Fibroblast of skin of scalp (primary cell): ENCODE results near the gene FLCN.
"Not testable (repeated sequence)": the region's sequence is repeated elsewhere in the genome, so short reads cannot be mapped to it uniquely, and the experiment has no call there.

Source experiments
- DNase-seq: peaks from one replicate; pipeline ENCODE4 v3.0.0-alpha.2; 2013

Gene FLCN

GRCh38 chr17:17184985-17185757 is 51.8 kb downstream of the FLCN start:
- not testable (repeated sequence) for DNase-seq

GRCh38 chr17:17183744-17184143 is 53.2 kb downstream of the FLCN start:
- DNase-seq, result no peak

- no peak for DNase-seq
These were observed 54.3 kb downstream of the FLCN start for GRCh38 chr17:17182598-17183136.

- DNase-seq, result no peak
These were observed 55.0 kb downstream of the FLCN start for GRCh38 chr17:17181666-17182597.

- no peak for DNase-seq
These were observed 56.0 kb downstream of the FLCN start for GRCh38 chr17:17180741-17181525.

GRCh38 chr17:17180141-17180603 is 56.8 kb downstream of the FLCN start:
- DNase-seq, result no peak

GRCh38 chr17:17179371-17179827 is 57.6 kb downstream of the FLCN start:
- DNase-seq, result no peak

- DNase-seq, result no peak
These were observed 59.8 kb downstream of the FLCN start for GRCh38 chr17:17177176-17177575.

GRCh38 chr17:17176341-17176740 is 60.6 kb downstream of the FLCN start:
- DNase-seq, result no peak

GRCh38 chr17:17175917-17176316 is 61.1 kb downstream of the FLCN start:
- DNase-seq, result no peak

GRCh38 chr17:17175340-17175739 is 61.6 kb downstream of the FLCN start:
- DNase-seq, result no peak

GRCh38 chr17:17173921-17174320 is 63.0 kb downstream of the FLCN start:
- no peak for DNase-seq

GRCh38 chr17:17172990-17173389 is 64.0 kb downstream of the FLCN start:
- DNase-seq, result no peak

- no peak for DNase-seq
These were observed 64.7 kb downstream of the FLCN start for GRCh38 chr17:17172001-17172939.

GRCh38 chr17:17171186-17171585 is 65.8 kb downstream of the FLCN start:
- DNase-seq, result no peak

- no peak for DNase-seq
These were observed 66.5 kb downstream of the FLCN start for GRCh38 chr17:17170346-17170985.

GRCh38 chr17:17169396-17169795 is 67.6 kb downstream of the FLCN start:
- DNase-seq, result no peak

- no peak for DNase-seq
These were observed 68.6 kb downstream of the FLCN start for GRCh38 chr17:17168401-17168800.

- DNase-seq, result no peak
These were observed 69.0 kb downstream of the FLCN start for GRCh38 chr17:17167986-17168385.

- no peak for DNase-seq
These were observed 69.6 kb downstream of the FLCN start for GRCh38 chr17:17167356-17167755.

- no peak for DNase-seq
These were observed 70.5 kb downstream of the FLCN start for GRCh38 chr17:17166446-17166845.
